OCI-LY7 (cell line): ENCODE measurements around the gene CTNNAL1. TPM values are rescaled to one million over a fixed set of nuclear protein-coding genes. Genes with fewer than 3 reads are reported as not detected.

Experiments
- BruUV-seq: library from RNA; stranded (reverse); fragments of 400-500 nt; replicated peaks from 2 replicates; lab custom pipeline; 2021; lab: Mats Ljungman, UMichigan
- CTCF ChIA-PET: fragments of 300-600 bp; sonication (Branson Sonifier 250); formaldehyde crosslinking; loops from one replicate; lab custom pipeline; 2022; ENCODE audit warnings: antibody characterized with exemption; ENCODE audit not compliant: unreplicated experiment; lab: Charles Lee
- POLR2A ChIA-PET: fragments of 300-600 bp; sonication (Branson Sonifier 250); formaldehyde crosslinking; loops from one replicate; lab custom pipeline; 2022; ENCODE audit warnings: antibody characterized with exemption; lab: Charles Lee
- DNase-seq: peaks from one replicate; pipeline ENCODE4 v3.0.0-alpha.2; 2015; ENCODE audit warnings: low spot score
- H2AFZ ChIP-seq: fragments of 200-600 bp; sonication (generic), shearing (Covaris generic); 2 replicates; pipeline ENCODE4 v1.6.1; 2014; ENCODE audit warnings: mild to moderate bottlenecking, antibody characterized with exemption, low read length, moderate library complexity
- H3K27ac ChIP-seq: fragments of 200-600 bp; sonication (generic); 2 replicates; pipeline ENCODE4 v1.5.1; 2014; ENCODE audit warnings: mixed run types, low read depth, mild to moderate bottlenecking, moderate library complexity, low read length, inconsistent platforms; ENCODE audit not compliant: poor library complexity, severe bottlenecking
- H3K36me3 ChIP-seq: fragments of 200-600 bp; sonication (generic); 2 replicates; pipeline ENCODE4 v1.6.1; 2014; ENCODE audit warnings: mild to moderate bottlenecking, antibody characterized with exemption, low read length, moderate library complexity, mixed read lengths; ENCODE audit not compliant: insufficient read depth
- H3K4me1 ChIP-seq: fragments of 200-600 bp; sonication (generic); 2 replicates; pipeline ENCODE4 v1.5.1; 2014; ENCODE audit warnings: mild to moderate bottlenecking, low read length; ENCODE audit not compliant: insufficient read depth, poor library complexity, severe bottlenecking
- H3K4me2 ChIP-seq: fragments of 200-600 bp; sonication (generic); 2 replicates; pipeline ENCODE4 v1.6.1; 2014; ENCODE audit warnings: mild to moderate bottlenecking, low read length
- H3K4me3 ChIP-seq: fragments of 200-600 bp; sonication (generic); 2 replicates; pipeline ENCODE4 v1.5.1; 2014; ENCODE audit warnings: mild to moderate bottlenecking, low read depth, low read length; ENCODE audit not compliant: poor library complexity, severe bottlenecking
- H3K79me2 ChIP-seq: fragments of 200-600 bp; sonication (generic); 2 replicates; pipeline ENCODE4 v1.6.1; 2016; ENCODE audit warnings: low read depth, mild to moderate bottlenecking, low read length, moderate library complexity, mixed read lengths; ENCODE audit not compliant: insufficient read depth
- H3K9me2 ChIP-seq: fragments of 200-600 bp; sonication (generic); 2 replicates; pipeline ENCODE4 v1.6.1; 2016; ENCODE audit warnings: mild to moderate bottlenecking, low read length, mixed read lengths; ENCODE audit not compliant: insufficient read depth
- H3K9me3 ChIP-seq: fragments of 200-600 bp; sonication (generic); 2 replicates; pipeline ENCODE4 v1.6.1; 2014; ENCODE audit warnings: mild to moderate bottlenecking, mixed run types, low read length, mixed read lengths
- H4K20me1 ChIP-seq: fragments of 200-600 bp; sonication (generic); 2 replicates; pipeline ENCODE4 v1.6.1; 2014; ENCODE audit warnings: mild to moderate bottlenecking, antibody characterized with exemption, low read length, moderate library complexity, mixed read lengths; ENCODE audit not compliant: insufficient read depth
- EZH2phosphoT487 ChIP-seq: fragments of 200-600 bp; sonication (generic); IDR thresholded peaks from 2 replicates; pipeline ENCODE4 v1.6.1; 2018; ENCODE audit warnings: low read depth, borderline replicate concordance, mild to moderate bottlenecking, mixed run types, antibody characterized with exemption, low read length, moderate library complexity, mixed read lengths
- intact Hi-C: fragments of 100-400 bp; cut with micrococcal nuclease; formaldehyde crosslinking; loops from one replicate; pipeline ENCODE4 v1.10.0; 2022; ENCODE audit not compliant: unreplicated experiment
- total RNA-seq, 2 experiments: library from RNA; depleted of rRNA in 1 of 2; stranded (reverse); fragments of >200 nt in 1 of 2; shearing (Covaris generic) in 1 of 2; gene quantifications; 2 replicates each; pipeline ENCODE4 v1.2.3, GENCODE V29; 2014 to 2022
- TF ChIP-seq, protein P1 (sequence below): fragments of 200-600 bp; sonication (generic); conservative IDR thresholded peaks from 2 replicates; pipeline ENCODE4 v1.5.1; 2014; ENCODE audit warnings: mild to moderate bottlenecking, antibody characterized with exemption, low read length, moderate library complexity, mixed read lengths

The CTNNAL1 gene
- total RNA-seq, 2 experiments from 2014 or later: 32.0 to 35.3 TPM

DNA sequence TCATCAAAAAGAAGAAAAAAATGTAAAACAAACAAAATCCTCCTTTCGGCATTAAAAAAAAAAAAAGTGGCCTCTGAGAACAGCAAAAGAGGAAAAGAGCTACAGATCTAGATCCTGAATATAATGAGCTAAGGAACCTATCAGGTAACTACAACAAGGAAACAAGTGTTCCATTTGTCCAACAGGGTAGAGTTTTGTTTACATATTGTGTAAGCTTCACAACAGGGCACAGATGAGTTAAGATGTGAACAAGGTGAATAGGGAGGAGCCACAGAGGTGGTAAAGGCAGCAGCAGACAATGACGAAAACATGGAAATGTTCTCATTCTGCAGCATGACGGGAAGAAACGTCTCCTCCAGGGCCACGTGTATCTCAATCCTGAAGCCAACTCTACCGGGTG, 93.8 kb downstream of the CTNNAL1 start:
- Histone ChIP-seq H3K4me2 (no peak overlapping the region), H3K79me2 (no peaks in the 10 kb centered on the region), H3K9me2 (no peaks in the 10 kb centered on the region), H3K27ac (no peak overlapping the region), H3K4me1 (no peaks in the 10 kb centered on the region), H2AFZ (no peak overlapping the region), H4K20me1 (no peaks in the 10 kb centered on the region), H3K36me3 (peaks cover 86% of the 10 kb centered on the region), H3K4me3 (no peak overlapping the region), H3K9me3 (no peaks in the 10 kb centered on the region)
- no peak for TF ChIP-seq EZH2phosphoT487
- TF ChIP-seq, protein P1, sequence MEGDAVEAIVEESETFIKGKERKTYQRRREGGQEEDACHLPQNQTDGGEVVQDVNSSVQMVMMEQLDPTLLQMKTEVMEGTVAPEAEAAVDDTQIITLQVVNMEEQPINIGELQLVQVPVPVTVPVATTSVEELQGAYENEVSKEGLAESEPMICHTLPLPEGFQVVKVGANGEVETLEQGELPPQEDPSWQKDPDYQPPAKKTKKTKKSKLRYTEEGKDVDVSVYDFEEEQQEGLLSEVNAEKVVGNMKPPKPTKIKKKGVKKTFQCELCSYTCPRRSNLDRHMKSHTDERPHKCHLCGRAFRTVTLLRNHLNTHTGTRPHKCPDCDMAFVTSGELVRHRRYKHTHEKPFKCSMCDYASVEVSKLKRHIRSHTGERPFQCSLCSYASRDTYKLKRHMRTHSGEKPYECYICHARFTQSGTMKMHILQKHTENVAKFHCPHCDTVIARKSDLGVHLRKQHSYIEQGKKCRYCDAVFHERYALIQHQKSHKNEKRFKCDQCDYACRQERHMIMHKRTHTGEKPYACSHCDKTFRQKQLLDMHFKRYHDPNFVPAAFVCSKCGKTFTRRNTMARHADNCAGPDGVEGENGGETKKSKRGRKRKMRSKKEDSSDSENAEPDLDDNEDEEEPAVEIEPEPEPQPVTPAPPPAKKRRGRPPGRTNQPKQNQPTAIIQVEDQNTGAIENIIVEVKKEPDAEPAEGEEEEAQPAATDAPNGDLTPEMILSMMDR: no peak
- no peak for DNase-seq
- BruUV-seq: no TSS peak
- POLR2A ChIA-PET: interaction anchor here (0.6 kb wide), 1 partner anchor 10 kb away, joined by 4 read pairs; no protein-coding TSS in a partner anchor
- CTCF ChIA-PET: no interaction called here
- intact Hi-C loops: no loop called here

DNA sequence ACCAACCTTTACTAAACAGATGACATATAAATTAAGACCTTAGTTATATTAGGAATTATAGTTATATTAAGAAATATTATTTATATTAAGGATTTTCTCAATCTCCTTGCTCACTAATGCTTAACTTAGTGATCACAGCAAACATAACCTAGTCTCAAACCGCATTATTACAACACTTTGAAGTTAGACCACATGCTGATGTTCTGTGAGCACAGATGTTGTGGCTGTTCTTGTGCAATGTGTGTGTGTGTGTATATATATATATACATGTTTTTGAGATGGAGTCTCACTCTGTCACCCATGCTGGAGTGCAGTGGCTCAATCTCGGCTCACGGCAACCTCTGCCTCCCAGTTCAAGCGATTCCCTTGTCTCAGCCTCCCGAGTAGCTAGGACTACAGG, 99.9 kb downstream of the CTNNAL1 start:
- H3K27ac ChIP-seq: no peak overlapping the region
- no peaks in the 10 kb centered on the region for H3K9me2 ChIP-seq
- no peaks in the 10 kb centered on the region for H3K9me3 ChIP-seq
- DNase-seq: no peak
- BruUV-seq: no TSS peak
- peaks cover 87% of the 10 kb centered on the region for H3K36me3 ChIP-seq
- no peaks in the 10 kb centered on the region for H3K4me1 ChIP-seq
- H3K79me2 ChIP-seq: no peaks in the 10 kb centered on the region
- intact Hi-C loops: no loop called here
- CTCF ChIA-PET: no interaction called here
- no peak overlapping the region for H3K4me2 ChIP-seq
- H2AFZ ChIP-seq: no peak overlapping the region
- POLR2A ChIA-PET: interaction anchor here (1.3 kb wide), 1 partner anchor 15 kb away, joined by 3 read pairs; no protein-coding TSS in a partner anchor
- TF ChIP-seq, protein P1: no peak
- TF ChIP-seq EZH2phosphoT487: no peak
- H3K4me3 ChIP-seq: no peak overlapping the region
- no peaks in the 10 kb centered on the region for H4K20me1 ChIP-seq

DNA sequence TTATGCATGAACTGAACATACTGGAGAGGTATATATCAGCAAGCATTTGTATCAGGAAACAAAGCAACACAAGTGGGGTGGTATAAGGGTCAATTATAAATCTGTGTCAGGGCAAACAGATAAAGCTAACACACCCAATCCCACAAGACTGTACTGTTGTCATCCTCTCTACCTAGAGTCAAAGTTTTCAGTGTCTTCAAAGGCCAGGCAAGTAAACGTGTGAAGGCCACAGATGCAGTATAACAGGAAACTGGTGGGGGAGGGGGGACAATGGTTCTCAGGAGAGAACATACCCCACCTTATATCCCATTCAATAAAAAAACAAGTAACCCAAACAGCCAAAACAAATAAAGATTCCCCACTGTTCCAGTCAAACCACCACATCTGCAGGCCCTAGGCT, 101.5 kb downstream of the CTNNAL1 start:
- no TSS peak for BruUV-seq
- H3K4me3 ChIP-seq: no peak overlapping the region
- TF ChIP-seq, protein P1: no peak
- no peak for TF ChIP-seq EZH2phosphoT487
- no peak overlapping the region for H3K4me2 ChIP-seq
- H3K9me3 ChIP-seq: no peaks in the 10 kb centered on the region
- H3K36me3 ChIP-seq: peaks cover 87% of the 10 kb centered on the region
- H3K27ac ChIP-seq: no peak overlapping the region
- DNase-seq: no peak
- no peaks in the 10 kb centered on the region for H3K4me1 ChIP-seq
- POLR2A ChIA-PET: interaction anchor here (0.7 kb wide), 1 partner anchor 210 kb away, joined by 3 read pairs; no protein-coding TSS in a partner anchor
- CTCF ChIA-PET: no interaction called here
- H3K9me2 ChIP-seq: no peaks in the 10 kb centered on the region
- H2AFZ ChIP-seq: no peak overlapping the region
- H4K20me1 ChIP-seq: no peaks in the 10 kb centered on the region
- intact Hi-C loops: no loop called here
- no peaks in the 10 kb centered on the region for H3K79me2 ChIP-seq
